Hepatocyte (in vitro differentiated cells): ENCODE results near the gene CDKN2A. TPM values are rescaled to one million over a fixed set of nuclear protein-coding genes. Genes with fewer than 3 reads are reported as not detected.

Source experiments
- DNase-seq: peaks from one replicate; pipeline ENCODE4 v3.0.0-alpha.2; 2016; ENCODE audit warnings: low spot score
- H2AFZ ChIP-seq: fragments of 200-600 bp; sonication (generic); 2 replicates; pipeline ENCODE4 v1.6.0; 2016; ENCODE audit warnings: antibody characterized with exemption, mild to moderate bottlenecking
- H3K27ac ChIP-seq: fragments of 200-600 bp; sonication (generic); 2 replicates; pipeline ENCODE4 v1.5.1; 2016; ENCODE audit warnings: mild to moderate bottlenecking
- H3K27me3 ChIP-seq: fragments of 200-600 bp; sonication (generic); 2 replicates; pipeline ENCODE4 v1.6.1; 2016
- H3K36me3 ChIP-seq: fragments of 200-600 bp; sonication (generic); replicated peaks from 2 replicates; pipeline ENCODE4 v1.5.1; 2016; ENCODE audit warnings: low read depth; ENCODE audit not compliant: insufficient read depth
- H3K4me1 ChIP-seq: fragments of 200-600 bp; sonication (generic); 2 replicates; pipeline ENCODE4 v1.5.1; 2016; ENCODE audit warnings: mild to moderate bottlenecking, moderate library complexity; ENCODE audit not compliant: insufficient read depth
- H3K4me2 ChIP-seq: fragments of 200-600 bp; sonication (generic); 2 replicates; pipeline ENCODE4 v1.6.0; 2016
- H3K4me3 ChIP-seq: fragments of 200-600 bp; sonication (generic); 2 replicates; pipeline ENCODE4 v1.5.1; 2016; ENCODE audit warnings: mild to moderate bottlenecking
- H3K79me2 ChIP-seq: fragments of 200-600 bp; sonication (generic); 2 replicates; pipeline ENCODE4 v1.6.0; 2017; ENCODE audit warnings: mild to moderate bottlenecking
- H3K9me2 ChIP-seq: fragments of 200-600 bp; sonication (generic); replicated peaks from 2 replicates; pipeline ENCODE4 v1.6.0; 2017; ENCODE audit warnings: mild to moderate bottlenecking; ENCODE audit not compliant: insufficient read depth
- H3K9me3 ChIP-seq: fragments of 200-600 bp; sonication (generic); 2 replicates; pipeline ENCODE4 v1.5.1; 2016; ENCODE audit warnings: low read depth, mild to moderate bottlenecking
- H4K20me1 ChIP-seq: fragments of 200-600 bp; sonication (generic); 2 replicates; pipeline ENCODE4 v1.6.0; 2016; ENCODE audit warnings: mild to moderate bottlenecking; ENCODE audit not compliant: insufficient read depth, poor library complexity, severe bottlenecking
- EZH2 ChIP-seq: fragments of 200-600 bp; sonication (generic); IDR thresholded peaks from 2 replicates; pipeline ENCODE4 v1.6.1; 2016; ENCODE audit warnings: antibody characterized with exemption, mild to moderate bottlenecking, borderline replicate concordance
- EZH2phosphoT487 ChIP-seq: fragments of 200-600 bp; sonication (generic); IDR thresholded peaks from one replicate; pipeline ENCODE4 v1.6.1; 2018; ENCODE audit warnings: antibody characterized with exemption, mild to moderate bottlenecking, low read depth, moderate library complexity; ENCODE audit not compliant: unreplicated experiment, severe bottlenecking
- WGBS: methylation state at CpG from one replicate; pipeline ENCODE4 v1.1.6; 2016; ENCODE audit warnings: low lambda C conversion rate; ENCODE audit errors: missing lambda C conversion rate; 5-methylcytosine and 5-hydroxymethylcytosine counted together
- polyA plus RNA-seq: library from polyadenylated mRNA; unstranded; fragments of >200 nt; fragmentation: Nextera tagmentation; extraction: Ambion mirVana; gene quantifications from 2 replicates; pipeline ENCODE4 v1.2.1, GENCODE V29; 2016
- total RNA-seq: library from RNA; depleted of rRNA; stranded (reverse); fragments of >200 nt; gene quantifications from 2 replicates; pipeline ENCODE4 v1.2.3, GENCODE V29; 2014
- TF ChIP-seq, protein P1 (sequence below): fragments of 200-600 bp; sonication (generic); IDR thresholded peaks from 2 replicates; pipeline ENCODE4 v1.5.1; 2016; ENCODE audit warnings: antibody characterized with exemption, mild to moderate bottlenecking; ENCODE audit not compliant: poor library complexity

CDKN2A gene
- total and polyA plus RNA-seq, 2 experiments from 2014 or later, result 0.90 to 2.9 TPM

DNA sequence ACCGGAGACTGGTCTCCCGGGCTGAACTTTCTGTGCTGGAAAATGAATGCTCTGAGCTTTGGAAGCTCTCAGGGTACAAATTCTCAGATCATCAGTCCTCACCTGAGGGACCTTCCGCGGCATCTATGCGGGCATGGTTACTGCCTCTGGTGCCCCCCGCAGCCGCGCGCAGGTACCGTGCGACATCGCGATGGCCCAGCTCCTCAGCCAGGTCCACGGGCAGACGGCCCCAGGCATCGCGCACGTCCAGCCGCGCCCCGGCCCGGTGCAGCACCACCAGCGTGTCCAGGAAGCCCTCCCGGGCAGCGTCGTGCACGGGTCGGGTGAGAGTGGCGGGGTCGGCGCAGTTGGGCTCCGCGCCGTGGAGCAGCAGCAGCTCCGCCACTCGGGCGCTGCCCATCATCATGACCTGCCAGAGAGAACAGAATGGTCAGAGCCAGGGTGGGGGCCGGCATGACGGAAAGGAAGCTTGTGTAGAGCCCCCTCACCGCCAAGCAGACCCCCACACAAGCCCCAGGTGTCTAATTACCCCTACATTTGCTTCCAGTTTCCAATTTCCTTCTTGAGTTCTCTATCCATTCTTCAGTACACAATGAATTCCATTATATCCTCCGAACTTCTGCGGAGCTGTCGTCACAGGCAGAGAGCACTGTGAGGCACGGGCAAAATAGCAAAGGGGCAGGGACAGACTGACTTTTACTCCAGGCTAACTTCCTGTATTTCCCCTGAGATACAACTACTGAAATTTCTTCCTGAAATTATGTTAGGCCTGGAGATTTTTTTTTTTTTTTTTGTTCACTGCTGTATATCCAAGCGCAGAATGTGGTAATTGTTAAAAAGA, 23.2 kb downstream of the CDKN2A start:
- Histone ChIP-seq H3K36me3 (no peaks in the 10 kb centered on the region), H3K27ac (no peak overlapping the region), H3K9me2 (peaks cover 3% of the 10 kb centered on the region), H3K4me3 (no peak overlapping the region), H3K79me2 (no peaks in the 10 kb centered on the region), H3K9me3 (no peaks in the 10 kb centered on the region), H3K27me3 (peaks cover 100% of the 10 kb centered on the region), H2AFZ (no peak overlapping the region), H3K4me2 (peak overlapping the region; percentile 51), H3K4me1 (peaks cover 10% of the 10 kb centered on the region), H4K20me1 (no peaks in the 10 kb centered on the region)
- TF ChIP-seq EZH2, result peak; percentile 99
- TF ChIP-seq EZH2phosphoT487, result peak; percentile 53
- TF ChIP-seq, protein P1, sequence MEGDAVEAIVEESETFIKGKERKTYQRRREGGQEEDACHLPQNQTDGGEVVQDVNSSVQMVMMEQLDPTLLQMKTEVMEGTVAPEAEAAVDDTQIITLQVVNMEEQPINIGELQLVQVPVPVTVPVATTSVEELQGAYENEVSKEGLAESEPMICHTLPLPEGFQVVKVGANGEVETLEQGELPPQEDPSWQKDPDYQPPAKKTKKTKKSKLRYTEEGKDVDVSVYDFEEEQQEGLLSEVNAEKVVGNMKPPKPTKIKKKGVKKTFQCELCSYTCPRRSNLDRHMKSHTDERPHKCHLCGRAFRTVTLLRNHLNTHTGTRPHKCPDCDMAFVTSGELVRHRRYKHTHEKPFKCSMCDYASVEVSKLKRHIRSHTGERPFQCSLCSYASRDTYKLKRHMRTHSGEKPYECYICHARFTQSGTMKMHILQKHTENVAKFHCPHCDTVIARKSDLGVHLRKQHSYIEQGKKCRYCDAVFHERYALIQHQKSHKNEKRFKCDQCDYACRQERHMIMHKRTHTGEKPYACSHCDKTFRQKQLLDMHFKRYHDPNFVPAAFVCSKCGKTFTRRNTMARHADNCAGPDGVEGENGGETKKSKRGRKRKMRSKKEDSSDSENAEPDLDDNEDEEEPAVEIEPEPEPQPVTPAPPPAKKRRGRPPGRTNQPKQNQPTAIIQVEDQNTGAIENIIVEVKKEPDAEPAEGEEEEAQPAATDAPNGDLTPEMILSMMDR, result no peak
- DNase-seq, result peak; percentile 3
- 7% methylated on average over 33 of the region's 45 CpGs for WGBS

DNA sequence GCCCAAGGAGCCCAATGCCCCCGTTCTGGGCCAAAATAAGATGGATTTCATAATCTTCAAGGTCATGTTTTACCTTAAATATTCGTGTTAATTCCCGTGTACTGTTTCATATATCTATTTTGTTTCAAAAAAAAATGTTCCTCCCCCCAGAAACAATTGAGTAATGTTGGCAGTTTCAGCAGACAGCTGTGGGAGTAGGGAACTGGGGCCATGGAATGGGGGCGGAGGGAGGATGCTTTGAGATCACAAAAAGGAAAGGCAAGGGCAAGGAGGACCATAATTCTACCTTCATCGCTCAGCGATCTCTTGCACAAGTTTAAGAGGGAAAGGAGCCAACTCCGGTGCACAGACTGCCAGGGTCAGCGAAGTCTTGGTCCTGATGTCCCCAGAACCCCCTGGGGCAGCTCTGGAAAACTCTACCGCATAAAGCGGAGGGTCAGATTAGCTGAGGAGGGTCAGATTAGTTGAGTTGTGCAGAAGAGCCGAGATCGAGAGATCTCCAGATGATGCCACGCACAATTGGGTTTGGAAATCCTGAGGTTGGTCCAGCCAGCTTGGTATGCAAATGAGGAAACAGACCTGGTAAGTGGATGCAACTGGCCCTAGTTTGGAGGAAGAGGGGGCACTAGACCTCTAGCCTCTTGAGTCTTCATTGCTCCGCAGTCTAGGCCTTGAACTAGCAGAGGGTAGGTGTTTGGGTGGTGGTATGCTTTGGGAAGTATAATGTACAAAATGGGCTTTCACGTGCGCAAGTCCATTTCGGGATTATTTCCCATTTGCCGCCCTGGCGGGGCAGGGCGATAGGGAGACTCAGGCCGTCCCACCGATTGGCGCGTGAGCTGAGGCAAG, 24.0 kb downstream of the CDKN2A start:
- H3K36me3 ChIP-seq, result no peaks in the 10 kb centered on the region
- H2AFZ ChIP-seq, result no peak overlapping the region
- peaks cover 13% of the 10 kb centered on the region for H3K4me1 ChIP-seq
- H3K27ac ChIP-seq, result no peak overlapping the region
- H3K79me2 ChIP-seq, result no peaks in the 10 kb centered on the region
- H3K9me3 ChIP-seq, result no peaks in the 10 kb centered on the region
- WGBS, result 13% methylated on average over 24 of the region's 24 CpGs
- H3K27me3 ChIP-seq, result peaks cover 100% of the 10 kb centered on the region
- peak overlapping the region; percentile 51 for H3K4me2 ChIP-seq
- H3K4me3 ChIP-seq, result no peak overlapping the region
- H3K9me2 ChIP-seq, result peaks cover 3% of the 10 kb centered on the region
- DNase-seq, result no peak
- TF ChIP-seq EZH2 (no peak), EZH2phosphoT487 (no peak)
- TF ChIP-seq, protein P1, result no peak
- no peaks in the 10 kb centered on the region for H4K20me1 ChIP-seq

DNA sequence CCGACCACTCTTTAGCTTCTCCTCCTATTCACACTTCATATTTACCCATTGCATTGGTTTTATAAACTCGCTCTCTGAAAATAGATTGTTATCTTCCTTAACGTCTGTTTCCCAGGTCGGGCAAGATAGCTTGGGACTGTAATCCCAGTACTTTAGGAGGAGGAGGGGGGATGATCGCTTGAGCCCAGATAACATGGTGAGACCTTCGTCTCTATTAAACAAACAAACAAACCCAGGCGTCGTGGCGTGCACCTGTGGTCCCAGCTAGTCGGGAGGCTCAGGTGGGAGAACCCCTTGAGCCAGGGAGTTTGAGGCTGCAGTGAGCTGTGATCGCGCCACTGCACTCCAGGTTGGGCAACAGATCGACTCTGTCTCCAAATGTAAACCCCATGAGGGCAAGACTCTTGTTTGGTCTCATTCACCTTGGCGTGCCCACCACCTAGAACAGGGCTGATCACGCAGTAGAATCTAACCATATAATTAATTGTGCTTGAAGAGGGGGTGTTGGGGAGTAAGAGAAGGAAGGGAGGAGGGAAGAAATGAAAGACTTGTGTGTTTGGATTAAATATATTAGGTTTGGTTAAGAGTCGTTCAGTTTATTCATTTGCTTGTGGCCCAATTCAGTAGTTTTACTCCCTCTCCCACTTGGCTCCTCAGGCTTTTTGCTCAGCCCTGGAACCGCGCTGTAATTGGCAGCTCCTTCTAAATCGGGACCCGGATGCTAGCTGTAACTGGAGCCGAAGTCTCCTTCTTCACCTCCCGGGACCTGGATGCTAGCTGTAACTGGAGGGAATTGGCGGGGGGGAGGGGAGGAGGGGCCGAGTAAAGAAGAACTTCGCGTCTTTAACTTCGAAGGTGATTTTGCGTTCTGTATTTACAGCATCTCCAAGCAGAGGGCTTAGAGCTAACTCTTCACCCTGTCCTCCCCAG, 24.9 kb downstream of the CDKN2A start:
- H3K79me2 ChIP-seq, result no peaks in the 10 kb centered on the region
- H3K9me2 ChIP-seq, result peaks cover 3% of the 10 kb centered on the region
- H3K9me3 ChIP-seq, result no peaks in the 10 kb centered on the region
- H2AFZ ChIP-seq, result peak overlapping the region; percentile 35
- H3K4me3 ChIP-seq, result no peak overlapping the region
- peaks cover 99% of the 10 kb centered on the region for H3K27me3 ChIP-seq
- TF ChIP-seq EZH2phosphoT487, result peak; percentile 53
- TF ChIP-seq, protein P1, result no peak
- peak; percentile 66 for TF ChIP-seq EZH2
- no peak for DNase-seq
- H4K20me1 ChIP-seq, result no peaks in the 10 kb centered on the region
- H3K27ac ChIP-seq, result no peak overlapping the region
- no peaks in the 10 kb centered on the region for H3K36me3 ChIP-seq
- 13% methylated on average over 22 of the region's 28 CpGs for WGBS
- no peak overlapping the region for H3K4me2 ChIP-seq
- H3K4me1 ChIP-seq, result peaks cover 11% of the 10 kb centered on the region
